RPMI7951 (cell line): ENCODE data around the gene HIF1A. TPM values are rescaled to one million over a fixed set of nuclear protein-coding genes. Genes with fewer than 3 reads are reported as not detected.
"Not testable (repeated sequence)": the region's sequence is repeated elsewhere in the genome, so short reads cannot be mapped to it uniquely, and the experiment has no call there.

ENCODE experiments used
- DNase-seq: peaks from one replicate; pipeline ENCODE4 v3.0.0-alpha.2; 2012; ENCODE audit warnings: low read depth
- total RNA-seq: library from RNA; depleted of rRNA; stranded (reverse); fragments of >200 nt; shearing (Covaris generic); gene quantifications from 2 replicates; pipeline ENCODE4 v1.2.3, GENCODE V29; 2014; rRNA removed

Gene HIF1A
- total RNA-seq, result 194 and 270 TPM in 2 replicates

GRCh38 chr14:61694830-61695694 is at the start of gene HIF1A:
Gene HIF1A, plus strand, starts transcription at chr14:61695513. Its CDS starts 292 bp downstream, at chr14:61695805.
- DNase-seq, result peak; percentile 98

GRCh38 chr14:61646366-61647116 is 48.8 kb upstream of the HIF1A start:
- DNase-seq, result no peak

GRCh38 chr14:61647704-61648103 is 47.6 kb upstream of the HIF1A start:
- DNase-seq, result no peak

- DNase-seq, result no peak
Observed at GRCh38 chr14:61648377-61648776, 46.9 kb upstream of the HIF1A start.

- no peak for DNase-seq
Observed at GRCh38 chr14:61649283-61649682, 46.0 kb upstream of the HIF1A start.

- DNase-seq, result no peak
Observed at GRCh38 chr14:61651355-61651754, 44.0 kb upstream of the HIF1A start.

GRCh38 chr14:61652526-61653262 is 42.6 kb upstream of the HIF1A start:
- DNase-seq, result peak; percentile 15

GRCh38 chr14:61653507-61653906 is 41.8 kb upstream of the HIF1A start:
- DNase-seq, result peak; percentile 84

GRCh38 chr14:61654026-61654425 is 41.3 kb upstream of the HIF1A start:
- DNase-seq, result no peak

- no peak for DNase-seq
Observed at GRCh38 chr14:61655777-61656176, 39.5 kb upstream of the HIF1A start.

GRCh38 chr14:61656341-61656740 is 39.0 kb upstream of the HIF1A start:
- DNase-seq, result no peak

- not testable (repeated sequence) for DNase-seq
Observed at GRCh38 chr14:61658111-61658510, 37.2 kb upstream of the HIF1A start.

GRCh38 chr14:61659582-61659981 is 35.7 kb upstream of the HIF1A start:
- DNase-seq, result no peak

- DNase-seq, result peak; percentile 9
Observed at GRCh38 chr14:61661471-61662400, 33.6 kb upstream of the HIF1A start.

GRCh38 chr14:61662437-61663311 is 32.6 kb upstream of the HIF1A start:
- DNase-seq, result peak; percentile 99

- no peak for DNase-seq
Observed at GRCh38 chr14:61663312-61663979, 31.9 kb upstream of the HIF1A start.

- no peak for DNase-seq
Observed at GRCh38 chr14:61668282-61668681, 27.0 kb upstream of the HIF1A start.

- no peak for DNase-seq
Observed at GRCh38 chr14:61670576-61670975, 24.7 kb upstream of the HIF1A start.

GRCh38 chr14:61671082-61671481 is 24.2 kb upstream of the HIF1A start:
- no peak for DNase-seq
